GM23338 (cell line): ENCODE results near the gene TENM4. TPM values are rescaled to one million over a fixed set of nuclear protein-coding genes. Genes with fewer than 3 reads are reported as not detected.

Experiments
- ATAC-seq: fragments of 200-7000 bp; cut with Tn5 transposase; 3 replicates; pipeline ENCODE4 v1.9.1; 2020
- DNase-seq: peaks from one replicate; pipeline ENCODE4 v3.0.0-alpha.2; 2015; ENCODE audit warnings: low spot score
- H2AFZ ChIP-seq: fragments of 200-600 bp; sonication (generic); 2 replicates; pipeline ENCODE4 v1.8.0; 2016; ENCODE audit warnings: antibody characterized with exemption, mild to moderate bottlenecking, moderate library complexity
- H3F3A ChIP-seq: fragments of 200-600 bp; sonication (generic); replicated peaks from 2 replicates; pipeline ENCODE4 v1.8.0; 2017; ENCODE audit warnings: antibody characterized with exemption, mixed run types, low read depth
- H3K27ac ChIP-seq: fragments of 200-600 bp; sonication (generic); 2 replicates; pipeline ENCODE4 v1.6.1; 2016; ENCODE audit warnings: low read depth
- H3K27me3 ChIP-seq: fragments of 200-600 bp; sonication (generic); 2 replicates; pipeline ENCODE4 v1.8.0; 2016; ENCODE audit warnings: mild to moderate bottlenecking, mixed run types, moderate library complexity; ENCODE audit not compliant: insufficient read depth
- H3K36me3 ChIP-seq: fragments of 200-600 bp; sonication (generic); 2 replicates; pipeline ENCODE4 v1.8.0; 2016; ENCODE audit warnings: mild to moderate bottlenecking; ENCODE audit not compliant: insufficient read depth
- H3K4me1 ChIP-seq: fragments of 200-600 bp; sonication (generic); 2 replicates; pipeline ENCODE4 v1.8.0; 2016; ENCODE audit warnings: mild to moderate bottlenecking, moderate library complexity; ENCODE audit not compliant: insufficient read depth
- H3K4me2 ChIP-seq: fragments of 200-600 bp; sonication (generic); 2 replicates; pipeline ENCODE4 v1.7.1; 2017; ENCODE audit warnings: mixed run types
- H3K4me3 ChIP-seq: fragments of 200-600 bp; sonication (generic); 2 replicates; pipeline ENCODE4 v1.6.1; 2016; ENCODE audit warnings: mixed run types
- H3K79me2 ChIP-seq: fragments of 200-600 bp; sonication (generic); replicated peaks from 2 replicates; pipeline ENCODE4 v1.8.0; 2017; ENCODE audit warnings: mild to moderate bottlenecking; ENCODE audit not compliant: insufficient read depth
- H3K9me2 ChIP-seq: fragments of 200-600 bp; sonication (generic); 2 replicates; pipeline ENCODE4 v1.8.0; 2017; ENCODE audit not compliant: insufficient read depth
- H4K20me1 ChIP-seq: fragments of 200-600 bp; sonication (generic); replicated peaks from 2 replicates; pipeline ENCODE4 v1.8.0; 2017; ENCODE audit warnings: mild to moderate bottlenecking; ENCODE audit not compliant: insufficient read depth
- H3K27ac Mint-ChIP-seq: 2 replicates; pipeline ENCODE4 v1.8.0; 2020; ENCODE audit warnings: inconsistent platforms, mild to moderate bottlenecking, moderate library complexity, mixed read lengths
- H3K27me3 Mint-ChIP-seq: 3 replicates; pipeline ENCODE4 v1.8.0; 2022; ENCODE audit warnings: low read depth, mild to moderate bottlenecking, moderate library complexity, mixed read lengths, inconsistent platforms; ENCODE audit not compliant: insufficient read depth, poor library complexity
- H3K36me3 Mint-ChIP-seq: 3 replicates; pipeline ENCODE4 v1.8.0; 2021; ENCODE audit warnings: low read depth, mild to moderate bottlenecking, inconsistent platforms, moderate library complexity, mixed read lengths
- H3K4me1 Mint-ChIP-seq: 3 replicates; pipeline ENCODE4 v1.8.0; 2020; ENCODE audit warnings: mild to moderate bottlenecking, inconsistent platforms, mixed read lengths
- H3K4me3 Mint-ChIP-seq: 3 replicates; pipeline ENCODE4 v1.8.0; 2021; ENCODE audit warnings: moderate library complexity, mild to moderate bottlenecking, inconsistent platforms, mixed read lengths
- H3K9me3 Mint-ChIP-seq: 3 replicates; pipeline ENCODE4 v1.8.0; 2020; ENCODE audit warnings: moderate library complexity, mild to moderate bottlenecking, inconsistent platforms, mixed read lengths
- CTCF ChIP-seq, 2 experiments: fragments of 200-600 bp in 1 of 2; sonication (generic) in 1 of 2; conservative IDR thresholded peaks; 2 replicates each; pipeline versions ENCODE4 v1.5.1 to v1.6.1; 2016 to 2017; ENCODE audit warnings: antibody characterized with exemption in 2 of 2, low read depth in 2 of 2, mild to moderate bottlenecking in 2 of 2, moderate library complexity in 1 of 2
- EZH2phosphoT487 ChIP-seq: fragments of 200-600 bp; sonication (generic); IDR thresholded peaks from one replicate; pipeline ENCODE4 v1.8.1; 2018; ENCODE audit warnings: antibody characterized with exemption; ENCODE audit not compliant: unreplicated experiment
- REST ChIP-seq: IDR thresholded peaks from one replicate; pipeline ENCODE4 v1.6.1; 2018; ENCODE audit warnings: antibody characterized with exemption; ENCODE audit not compliant: unreplicated experiment
- polyA plus RNA-seq: library from polyadenylated mRNA; unstranded; fragments of >200 nt; fragmentation: Nextera tagmentation; extraction: Ambion mirVana; gene quantifications from 2 replicates; pipeline ENCODE4 v1.2.1, GENCODE V29; 2016
- total RNA-seq: library from RNA; depleted of rRNA; stranded (reverse); fragments of >200 nt; shearing (Covaris generic); gene quantifications from 2 replicates; pipeline ENCODE4 v1.2.3, GENCODE V29; 2014

TENM4 gene
- total and polyA plus RNA-seq, 2 experiments from 2014 or later = 7.3 TPM

- H2AFZ ChIP-seq = no peak overlapping the region
- H3K9me3 Mint-ChIP-seq = peaks cover 11% of the 10 kb centered on the region
- no peaks in the 10 kb centered on the region for H3K27me3 Mint-ChIP-seq
- no peaks in the 10 kb centered on the region for H4K20me1 ChIP-seq
- no peak overlapping the region for H3K4me2 ChIP-seq
- H3K4me3 Mint-ChIP-seq = no peak overlapping the region
- H3F3A ChIP-seq = no peaks in the 10 kb centered on the region
- H3K4me3 ChIP-seq = no peak overlapping the region
- DNase-seq (peak; percentile 15), ATAC-seq (no peak)
- peak in 1 of 2 experiments; percentile 34; a peak in 3 of 4 replicates for TF ChIP-seq CTCF (conservative IDR thresholded peaks at IDR 0.05; ENCODE audit: low read depth in 2 of 2)
- TF ChIP-seq EZH2phosphoT487 = no peak
- no peaks in the 10 kb centered on the region for H3K4me1 Mint-ChIP-seq
- no peaks in the 10 kb centered on the region for H3K4me1 ChIP-seq
- H3K27ac ChIP-seq = no peak overlapping the region
- no peak overlapping the region for H3K27ac Mint-ChIP-seq
- no peaks in the 10 kb centered on the region for H3K79me2 ChIP-seq
- H3K9me2 ChIP-seq = 0 out of 2 replicates have a peak, but pooled peaks cover 12% of the 10 kb centered on the region
- peaks cover 10% of the 10 kb centered on the region; the same call in 2 of the 3 replicates for H3K36me3 Mint-ChIP-seq
- no peaks in the 10 kb centered on the region for H3K36me3 ChIP-seq
- H3K27me3 ChIP-seq = no peaks in the 10 kb centered on the region
Measured at GRCh38 chr11:78615724-78616123, 825.1 kb downstream of the TENM4 start.

GRCh38 chr11:78613378-78613813 lies 827.4 kb downstream of the TENM4 start:
- H3K36me3 Mint-ChIP-seq = no peaks in the 10 kb centered on the region
- DNase-seq (peak; percentile 22), ATAC-seq (no peak)
- no peak overlapping the region for H3K4me3 Mint-ChIP-seq
- Histone ChIP-seq H3K4me2 (no peak overlapping the region), H3K79me2 (no peaks in the 10 kb centered on the region), H4K20me1 (no peaks in the 10 kb centered on the region), H3K27me3 (no peaks in the 10 kb centered on the region), H3K4me3 (no peak overlapping the region), H3K4me1 (no peaks in the 10 kb centered on the region), H3K9me2 (peaks cover 18% of the 10 kb centered on the region; the same call in 1 of the 2 replicates), H2AFZ (no peak overlapping the region), H3F3A (no peaks in the 10 kb centered on the region), H3K36me3 (no peaks in the 10 kb centered on the region), H3K27ac (no peak overlapping the region)
- H3K4me1 Mint-ChIP-seq = no peaks in the 10 kb centered on the region
- H3K9me3 Mint-ChIP-seq = no peaks in the 10 kb centered on the region; the same call in 2 of the 3 replicates
- peaks cover 2% of the 10 kb centered on the region for H3K27me3 Mint-ChIP-seq
- no peak for TF ChIP-seq REST
- no peak for TF ChIP-seq EZH2phosphoT487
- H3K27ac Mint-ChIP-seq = no peak overlapping the region
